Neutrophil (primary cell): ENCODE measurements around the gene CAPN2.

Experiments
- H3K27ac ChIP-seq: fragments of 200-600 bp; sonication (generic); 2 replicates; pipeline ENCODE4 v1.5.1; 2016; ENCODE audit warnings: mild to moderate bottlenecking, moderate library complexity
- H3K27me3 ChIP-seq: fragments of 200-600 bp; sonication (generic); 2 replicates; pipeline ENCODE4 v1.6.0; 2016; ENCODE audit warnings: mild to moderate bottlenecking
- H3K36me3 ChIP-seq: fragments of 200-600 bp; sonication (generic); 2 replicates; pipeline ENCODE4 v1.5.1; 2017
- H3K4me1 ChIP-seq, 2 experiments: fragments of 200-600 bp in 1 of 2; sonication (generic) in 1 of 2; 1 replicate in 1 of 2; 2 replicates in 1 of 2; pipeline versions ENCODE4 v1.5.1 to v1.6.1; 2013 to 2016; ENCODE audit warnings: low read depth in 1 of 2, low read length in 1 of 2, mild to moderate bottlenecking in 1 of 2, moderate library complexity in 1 of 2; ENCODE audit not compliant: control insufficient read depth in 1 of 2, insufficient read depth in 1 of 2
- H3K4me3 ChIP-seq, 2 experiments: fragments of 200-600 bp in 1 of 2; sonication (generic) in 1 of 2; 1 replicate in 1 of 2; 2 replicates in 1 of 2; pipeline ENCODE4 v1.5.1; 2013 to 2016; ENCODE audit warnings: low read depth in 1 of 2, low read length in 1 of 2, mild to moderate bottlenecking in 1 of 2, moderate library complexity in 1 of 2
- H3K9me3 ChIP-seq: fragments of 200-600 bp; sonication (generic); 2 replicates; pipeline ENCODE4 v1.5.1; 2016
- TF ChIP-seq, protein P1 (sequence below): fragments of 200-600 bp; sonication (generic); IDR thresholded peaks from 2 replicates; pipeline ENCODE4 v1.5.1; 2016; ENCODE audit warnings: antibody characterized with exemption

Gene CAPN2

DNA sequence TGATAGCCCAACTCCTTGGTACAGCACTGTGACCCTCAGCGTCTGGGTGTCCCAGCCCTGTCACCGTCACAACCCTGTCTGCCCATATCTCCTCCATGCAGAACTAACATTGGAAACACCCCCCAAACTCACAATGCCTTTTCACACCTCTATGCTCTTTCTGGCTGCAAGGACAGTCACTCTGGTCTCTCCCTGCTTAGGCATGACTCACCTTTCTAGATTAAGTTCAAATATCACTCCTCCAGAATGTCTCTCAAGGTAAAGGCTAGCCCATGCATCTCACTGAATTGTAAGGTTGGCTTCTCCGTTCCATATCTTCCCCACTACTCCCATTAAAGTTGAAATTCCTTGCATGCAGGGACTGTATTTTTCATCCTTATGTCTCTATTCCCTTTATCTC, 29.8 kb upstream of the CAPN2 start:
- no peaks in the 10 kb centered on the region for H3K4me1 ChIP-seq
- no peaks in the 10 kb centered on the region for H3K9me3 ChIP-seq
- no peak overlapping the region for H3K27ac ChIP-seq
- H3K4me3 ChIP-seq = no peak overlapping the region
- H3K36me3 ChIP-seq = no peaks in the 10 kb centered on the region
- H3K27me3 ChIP-seq = peaks cover 33% of the 10 kb centered on the region
- TF ChIP-seq, protein P1, sequence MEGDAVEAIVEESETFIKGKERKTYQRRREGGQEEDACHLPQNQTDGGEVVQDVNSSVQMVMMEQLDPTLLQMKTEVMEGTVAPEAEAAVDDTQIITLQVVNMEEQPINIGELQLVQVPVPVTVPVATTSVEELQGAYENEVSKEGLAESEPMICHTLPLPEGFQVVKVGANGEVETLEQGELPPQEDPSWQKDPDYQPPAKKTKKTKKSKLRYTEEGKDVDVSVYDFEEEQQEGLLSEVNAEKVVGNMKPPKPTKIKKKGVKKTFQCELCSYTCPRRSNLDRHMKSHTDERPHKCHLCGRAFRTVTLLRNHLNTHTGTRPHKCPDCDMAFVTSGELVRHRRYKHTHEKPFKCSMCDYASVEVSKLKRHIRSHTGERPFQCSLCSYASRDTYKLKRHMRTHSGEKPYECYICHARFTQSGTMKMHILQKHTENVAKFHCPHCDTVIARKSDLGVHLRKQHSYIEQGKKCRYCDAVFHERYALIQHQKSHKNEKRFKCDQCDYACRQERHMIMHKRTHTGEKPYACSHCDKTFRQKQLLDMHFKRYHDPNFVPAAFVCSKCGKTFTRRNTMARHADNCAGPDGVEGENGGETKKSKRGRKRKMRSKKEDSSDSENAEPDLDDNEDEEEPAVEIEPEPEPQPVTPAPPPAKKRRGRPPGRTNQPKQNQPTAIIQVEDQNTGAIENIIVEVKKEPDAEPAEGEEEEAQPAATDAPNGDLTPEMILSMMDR = no peak

DNA sequence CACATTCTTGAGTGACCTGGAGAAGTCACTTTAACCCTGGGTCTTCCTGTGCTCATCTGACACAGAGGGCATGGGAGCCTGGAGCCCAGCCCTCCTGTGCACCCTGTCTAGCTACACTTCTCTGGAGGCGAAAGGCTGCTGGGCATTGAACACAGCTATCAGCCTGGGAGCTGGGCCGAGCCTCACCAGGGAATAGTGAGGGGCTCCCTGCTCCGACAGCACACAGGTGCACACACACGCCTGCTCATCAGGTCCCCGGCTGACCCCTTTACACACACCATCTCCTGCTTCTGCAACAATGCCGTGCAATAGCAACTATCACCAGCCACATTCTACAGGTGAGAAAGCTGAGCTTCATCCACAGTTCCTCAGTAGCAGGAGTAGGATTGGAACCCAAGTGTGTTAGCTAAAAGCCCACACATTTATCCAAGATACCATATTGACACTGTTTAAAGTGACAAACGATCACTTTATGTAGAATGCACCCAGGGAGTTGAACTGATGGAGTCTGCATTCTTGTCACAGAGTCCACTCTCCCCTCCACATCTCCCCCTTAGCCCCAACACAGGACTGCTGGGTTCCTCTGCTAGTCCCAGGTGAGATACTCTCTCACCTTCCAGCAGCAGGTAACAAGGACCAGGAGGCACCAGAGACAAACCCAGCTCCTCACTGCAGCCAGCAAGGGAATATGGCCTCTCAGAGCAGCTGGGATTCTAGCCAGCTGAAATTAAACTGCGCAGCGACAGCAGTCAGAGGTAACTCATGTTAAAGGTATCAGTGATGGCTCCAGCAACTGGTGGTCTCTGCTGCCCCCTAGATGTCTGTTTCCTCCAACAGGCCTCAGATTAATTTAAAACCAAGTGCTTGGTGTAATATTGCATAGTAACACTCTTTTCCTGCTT, 28.5 kb upstream of the CAPN2 start:
- peaks cover 35% of the 10 kb centered on the region for H3K27me3 ChIP-seq
- no peak overlapping the region for H3K4me3 ChIP-seq
- H3K4me1 ChIP-seq = no peaks in the 10 kb centered on the region
- no peaks in the 10 kb centered on the region for H3K36me3 ChIP-seq
- TF ChIP-seq, protein P1 = no peak
- H3K9me3 ChIP-seq = no peaks in the 10 kb centered on the region
- H3K27ac ChIP-seq = no peak overlapping the region

DNA sequence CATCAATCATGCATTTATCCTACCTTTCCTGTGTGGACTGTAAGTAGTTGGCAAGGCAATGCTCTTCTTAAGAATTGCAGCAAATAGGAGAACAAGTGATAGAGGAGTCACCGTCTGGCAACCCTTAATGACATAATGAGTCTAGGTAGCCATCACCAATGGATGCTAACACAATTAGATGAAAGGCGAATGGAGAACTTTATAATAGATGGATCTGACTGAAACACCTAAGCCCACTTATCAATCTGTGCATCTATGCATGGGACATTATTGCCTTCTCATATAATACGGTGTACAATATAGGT, 27.9 kb upstream of the CAPN2 start:
- Histone ChIP-seq H3K27ac (no peak overlapping the region), H3K36me3 (no peaks in the 10 kb centered on the region), H3K4me1 (no peaks in the 10 kb centered on the region), H3K4me3 (no peak overlapping the region), H3K9me3 (no peaks in the 10 kb centered on the region), H3K27me3 (peaks cover 33% of the 10 kb centered on the region)
- TF ChIP-seq, protein P1 = no peak

DNA sequence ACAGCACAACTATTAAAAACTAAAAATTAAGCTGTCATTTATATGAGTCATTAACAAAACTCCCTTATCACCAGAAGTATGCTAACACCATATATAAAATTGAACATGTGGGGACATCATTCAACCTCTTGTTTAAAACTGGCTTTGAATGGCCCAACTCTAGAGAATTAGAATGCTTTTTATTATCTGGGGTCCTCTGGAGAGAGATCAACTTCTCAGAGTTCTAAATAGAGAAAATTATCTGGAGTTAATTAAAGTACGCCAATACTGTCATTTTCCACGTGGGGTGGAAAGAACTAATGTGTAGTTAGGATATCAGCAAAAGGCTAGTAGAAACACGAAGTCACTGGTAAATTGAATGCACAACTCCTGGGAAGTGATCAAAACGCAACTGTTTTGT, 21.2 kb upstream of the CAPN2 start:
- no peaks in the 10 kb centered on the region for H3K4me1 ChIP-seq
- H3K4me3 ChIP-seq = no peak overlapping the region
- H3K36me3 ChIP-seq = no peaks in the 10 kb centered on the region
- H3K27ac ChIP-seq = no peak overlapping the region
- TF ChIP-seq, protein P1 = no peak
- H3K27me3 ChIP-seq = peaks cover 3% of the 10 kb centered on the region
- no peaks in the 10 kb centered on the region for H3K9me3 ChIP-seq

DNA sequence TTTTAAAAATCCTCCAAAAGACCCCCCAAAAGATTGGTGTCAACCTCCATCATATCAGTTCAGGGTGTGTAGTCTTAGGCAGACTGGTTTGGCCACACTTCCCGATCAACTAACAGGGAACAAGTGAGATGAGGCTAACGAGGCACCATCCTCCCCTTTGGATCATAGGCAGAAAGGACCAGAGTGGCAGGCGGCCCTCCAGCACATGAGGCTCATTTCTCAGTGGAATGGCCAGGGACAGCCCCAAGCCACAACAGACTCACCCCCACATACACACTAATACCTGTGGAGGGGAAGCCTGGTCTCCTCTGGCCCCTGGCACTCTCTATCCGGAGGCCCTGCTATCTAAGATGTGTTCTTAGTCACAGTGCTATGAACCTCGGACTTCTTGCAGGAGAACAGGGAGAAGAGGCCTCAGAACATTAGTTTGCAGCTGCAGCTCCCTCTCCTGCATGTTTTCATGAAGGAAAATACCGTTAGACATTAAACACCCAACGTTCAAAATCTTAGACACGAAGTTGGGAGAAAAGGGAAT, 17.3 kb upstream of the CAPN2 start:
- Histone ChIP-seq H3K27ac (no peak overlapping the region), H3K4me3 (no peak overlapping the region), H3K36me3 (no peaks in the 10 kb centered on the region), H3K27me3 (no peaks in the 10 kb centered on the region), H3K9me3 (no peaks in the 10 kb centered on the region), H3K4me1 (peaks cover 0 to 3% of the 10 kb centered on the region in 2 experiments)
- TF ChIP-seq, protein P1 = no peak
